A549 treated with Mapracorat at 1 μM for 4 hours (cell line): ENCODE data around the gene GPN2. TPM values are rescaled to one million over a fixed set of nuclear protein-coding genes. Genes with fewer than 3 reads are reported as not detected.

Experiments used
- total RNA-seq: library from RNA; stranded (reverse); fragments of 200-300 nt; extraction: Qiagen RNA extraction; gene quantifications from 5 replicates; pipeline ENCODE4 v1.2.3, GENCODE V29; 2022

GPN2 gene
- total RNA-seq = 23.5 to 29.8 TPM (median 28.4 TPM) in 5 replicates

GRCh38 chr1:26889551-26890466 lies at the start of gene GPN2:
TSS of gene GPN2 (minus strand) at chr1:26890283. CDS start at chr1:26890096, 187 bp downstream.

GRCh38 chr1:26921540-26922430 lies 31.7 kb upstream of the GPN2 start, which contains the start of gene NUDC:
TSS of gene NUDC (plus strand) at chr1:26921743. CDS start at chr1:26921849, 106 bp downstream.

GRCh38 chr1:26913754-26914619 lies 23.9 kb upstream of the GPN2 start, which contains the start of gene NR0B2:
TSS of gene NR0B2 (minus strand) at chr1:26913975. CDS start at chr1:26913940, 35 bp downstream.

GRCh38 chr1:26900001-26900814 lies 10.1 kb upstream of the GPN2 start, which contains the start of gene GPATCH3:
TSS of gene GPATCH3 (minus strand) at chr1:26900467. CDS start at chr1:26900442, 25 bp downstream.

GRCh38 chr1:26862781-26863684 lies 27.1 kb downstream of the GPN2 start, which contains the start of gene SFN:
TSS of gene SFN (plus strand) at chr1:26863149. CDS start at chr1:26863213, 64 bp downstream.

GRCh38 chr1:26826261-26827105 lies 63.6 kb downstream of the GPN2 start, which contains the start of gene ZDHHC18:
TSS of gene ZDHHC18 (plus strand) at chr1:26826688. CDS start at chr1:26826805, 117 bp downstream.

Other genes with a start within 250 kb of the GPN2 start
- gene ARID1A, start 194.3 kb downstream of the GPN2 start, total RNA-seq = 33.6 to 39.1 TPM (median 35.6 TPM) in 5 replicates
- 5.1 to 6.1 TPM (median 5.5 TPM) in 5 replicates for gene PIGV, start 102.3 kb downstream of the GPN2 start, total RNA-seq
- gene ZDHHC18, start 63.6 kb downstream of the GPN2 start, total RNA-seq = 35.3 to 46.7 TPM (median 42.2 TPM) in 5 replicates
- gene SFN, start 27.1 kb downstream of the GPN2 start, total RNA-seq = 503 to 710 TPM (median 599 TPM) in 5 replicates
- gene GPATCH3, start 10.2 kb upstream of the GPN2 start, total RNA-seq = 9.6 to 14.3 TPM (median 10.1 TPM) in 5 replicates
- not detected in 5 replicates for gene NR0B2, start 23.7 kb upstream of the GPN2 start, total RNA-seq
- 122 to 142 TPM (median 130 TPM) in 5 replicates for gene NUDC, start 31.5 kb upstream of the GPN2 start, total RNA-seq
- 0.18 to 0.30 TPM (median 0.22 TPM) in 3 of 5 replicates, not detected in the others for gene KDF1, start 70.2 kb upstream of the GPN2 start, total RNA-seq
- gene TRNP1, start 103.4 kb upstream of the GPN2 start, total RNA-seq = 182 to 277 TPM (median 266 TPM) in 5 replicates
- gene TENT5B, start 122.6 kb upstream of the GPN2 start, total RNA-seq = 0.94 to 1.9 TPM (median 1.3 TPM) in 5 replicates